Motor neuron (in vitro differentiated cells): ENCODE data around the gene TIE1. TPM values are rescaled to one million over a fixed set of nuclear protein-coding genes. Genes with fewer than 3 reads are reported as not detected.

Experiments used
- ATAC-seq, 8 experiments: fragments of 200-7000 bp; cut with Tn5 transposase; replicated peaks in 6 of 8; 2 replicates each; pipeline ENCODE4 v1.8.0; 2021; ENCODE audit warnings: mild to moderate bottlenecking in 8 of 8, moderate library complexity in 8 of 8
- H3K27ac ChIP-seq, 2 donors: fragments of 250-450 bp; sonication (Bioruptor Pico); 2 replicates each; pipeline ENCODE4 v1.9.0; 2021; ENCODE audit warnings: antibody characterized with exemption in 2 of 2, mild to moderate bottlenecking in 2 of 2, moderate library complexity in 1 of 2
- H3K4me1 ChIP-seq, 2 donors: fragments of 250-450 bp; sonication (Bioruptor Pico); replicated peaks in 1 of 2; 2 replicates each; pipeline ENCODE4 v1.6.1; 2021; ENCODE audit warnings: antibody characterized with exemption in 2 of 2, mild to moderate bottlenecking in 2 of 2, moderate library complexity in 1 of 2
- H3K4me3 ChIP-seq, 5 donors: fragments of 250-450 bp; sonication (Bioruptor Pico); 2 replicates each; pipeline ENCODE4 v1.9.0; 2021; ENCODE audit warnings: antibody characterized with exemption in 5 of 5, mild to moderate bottlenecking in 5 of 5, moderate library complexity in 4 of 5
- WGBS, 10 experiments: fragments of 450-650 bp; shearing (Covaris generic); methylation state at CpG; one replicate each; pipeline ENCODE4 v1.0.0; 2022; 5-methylcytosine and 5-hydroxymethylcytosine counted together
- in situ Hi-C, 9 experiments: fragments of 400-800 bp; cut with MboI; loops; one replicate each; pipeline ENCODE4 v1.15.0; 2021; ENCODE audit warnings: low sequenced_read_pairs in 9 of 9, low pct_unique_long_range_greater_than_20kb in 2 of 9; ENCODE audit not compliant: unreplicated experiment in 9 of 9
- total RNA-seq, 8 experiments: library from RNA; unstranded; fragments of 300-600 nt; gene quantifications; 2 replicates each; pipeline versions ENCODE4 v1.2.3 to v1.2.4, GENCODE V29; 2022

Gene TIE1
- total RNA-seq, 8 experiments from 2014 or later = 0.31 to 14.2 (median 0.88) TPM

DNA sequence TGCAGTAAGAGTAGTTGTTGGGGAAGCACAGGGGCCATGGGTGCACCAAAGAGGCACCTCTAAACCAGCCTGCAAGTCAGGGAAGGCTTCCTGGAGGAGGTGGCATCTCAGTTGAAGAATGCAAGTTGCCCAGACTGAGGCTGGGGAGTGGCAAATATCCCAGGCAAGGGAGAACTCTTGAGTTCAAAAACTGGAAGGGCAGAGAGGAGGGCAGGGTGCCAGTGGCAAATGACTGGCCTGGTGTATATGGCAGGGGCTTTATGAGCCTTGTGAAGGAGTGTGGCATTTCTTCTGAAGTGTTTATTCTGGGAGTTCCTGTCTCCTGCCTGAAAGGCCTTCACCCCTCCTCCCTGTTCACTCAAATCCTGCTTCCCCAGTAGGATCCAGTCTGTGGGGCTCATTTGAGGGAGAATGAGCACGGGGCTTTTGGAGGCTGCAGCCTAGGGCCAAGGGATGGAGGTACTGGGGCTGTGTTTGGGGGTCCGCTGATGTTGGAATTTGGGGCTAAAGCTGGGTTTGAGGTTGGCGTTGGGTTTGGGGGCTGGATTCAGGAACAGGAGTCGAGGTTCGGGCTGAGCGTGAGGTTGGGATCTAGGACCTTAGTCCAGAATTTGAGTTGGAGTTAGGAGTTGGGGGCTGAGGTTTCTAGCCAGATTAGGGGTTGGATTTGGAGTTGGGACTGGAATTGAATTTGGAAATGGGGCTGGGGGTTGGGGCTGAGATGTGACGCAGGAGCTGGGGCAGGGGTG, 31.0 kb upstream of the TIE1 start, which contains the start of gene TMEM125:
Gene TMEM125 (plus strand): TSS at position 357 of the 749 bp plus-strand sequence. CDS start 2,740 bp downstream, outside the sequence.
- Histone ChIP-seq H3K4me3 (no peak within 1 kb of the TSS), H3K4me1 (peaks cover 0 to 13% of the 10 kb centered on the region in 2 donors), H3K27ac (peak within 1 kb of the TSS in 1 of 2 donors; percentile 2)
- WGBS, 10 experiments = 33 to 87% (median 62%) methylated on average over 1 to 4 of the region's 7 CpGs; no CpG with 5 or more reads in 3 of the 10 experiments
- in situ Hi-C loops = no loop called here
- ATAC-seq = no peak

- WGBS, 10 experiments = 0 to 53% (median 40%) methylated on average over 1 to 11 of the region's 29 CpGs; no CpG with 5 or more reads in 3 of the 10 experiments
- in situ Hi-C loops = no loop called here
- peak; percentile 17 to 71 (median 58) for ATAC-seq
- Histone ChIP-seq H3K27ac (peak overlapping the region in 1 of 2 donors; percentile 2), H3K4me1 (peaks cover 0 to 13% of the 10 kb centered on the region in 2 donors), H3K4me3 (no peak overlapping the region)
Measured at GRCh38 chr1:43270421-43271095, 30.2 kb upstream of the TIE1 start.

GRCh38 chr1:43271186-43272118, 29.3 kb upstream of the TIE1 start:
- ATAC-seq = peak in 5 of 8 experiments; percentile 22 to 75 (median 68)
- peaks cover 0 to 13% of the 10 kb centered on the region in 2 donors for H3K4me1 ChIP-seq
- no peak overlapping the region for H3K4me3 ChIP-seq
- 56 to 85% (median 69%) methylated on average over 2 to 10 of the region's 12 CpGs; no CpG with 5 or more reads in 3 of the 10 experiments for WGBS, 10 experiments
- in situ Hi-C loops = no loop called here
- H3K27ac ChIP-seq = peak overlapping the region in 1 of 2 donors; percentile 2

GRCh38 chr1:43272161-43272560, 28.6 kb upstream of the TIE1 start:
- Histone ChIP-seq H3K27ac (no peak overlapping the region), H3K4me1 (peaks cover 0 to 13% of the 10 kb centered on the region in 2 donors), H3K4me3 (no peak overlapping the region)
- 69 to 80% (median 80%) methylated on average over 1 to 4 of the region's 9 CpGs; no CpG with 5 or more reads in 6 of the 10 experiments for WGBS, 10 experiments
- in situ Hi-C loops = no loop called here
- ATAC-seq = no peak

- no peak for ATAC-seq
- in situ Hi-C loops = no loop called here
- no peak overlapping the region for H3K4me3 ChIP-seq
- H3K4me1 ChIP-seq = peaks cover 0 to 13% of the 10 kb centered on the region in 2 donors
- WGBS, 10 experiments = 92 to 100% (median 94%) methylated on average over 1 to 35 of the region's 46 CpGs; no CpG with 5 or more reads in 3 of the 10 experiments
- no peak overlapping the region for H3K27ac ChIP-seq
Measured at GRCh38 chr1:43272576-43273571, 27.9 kb upstream of the TIE1 start.

- H3K4me3 ChIP-seq = no peak overlapping the region
- ATAC-seq = no peak
- 71 to 94% (median 90%) methylated on average over 2 to 4 of the region's 7 CpGs; no CpG with 5 or more reads in 7 of the 10 experiments for WGBS, 10 experiments
- no peak overlapping the region for H3K27ac ChIP-seq
- H3K4me1 ChIP-seq = peaks cover 0 to 13% of the 10 kb centered on the region in 2 donors
- in situ Hi-C loops = no loop called here
Measured at GRCh38 chr1:43273708-43274107, 27.1 kb upstream of the TIE1 start.

- peak; percentile 16 to 89 (median 42) for ATAC-seq
- H3K4me3 ChIP-seq = no peak overlapping the region
- WGBS, 10 experiments = 20 to 80% (median 54%) methylated on average over 1 to 9 of the region's 11 CpGs; no CpG with 5 or more reads in 2 of the 10 experiments
- H3K4me1 ChIP-seq = peaks cover 0 to 13% of the 10 kb centered on the region in 2 donors
- in situ Hi-C loops = no loop called here
- no peak overlapping the region for H3K27ac ChIP-seq
Measured at GRCh38 chr1:43274125-43274803, 26.5 kb upstream of the TIE1 start.

GRCh38 chr1:43274804-43275180, 26.0 kb upstream of the TIE1 start:
- Histone ChIP-seq H3K4me3 (no peak overlapping the region), H3K4me1 (peaks cover 0 to 13% of the 10 kb centered on the region in 2 donors), H3K27ac (no peak overlapping the region)
- no peak for ATAC-seq
- in situ Hi-C loops = no loop called here
- 70 to 100% (median 81%) methylated on average over 1 to 5 of the region's 8 CpGs; no CpG with 5 or more reads in 2 of the 10 experiments for WGBS, 10 experiments

DNA sequence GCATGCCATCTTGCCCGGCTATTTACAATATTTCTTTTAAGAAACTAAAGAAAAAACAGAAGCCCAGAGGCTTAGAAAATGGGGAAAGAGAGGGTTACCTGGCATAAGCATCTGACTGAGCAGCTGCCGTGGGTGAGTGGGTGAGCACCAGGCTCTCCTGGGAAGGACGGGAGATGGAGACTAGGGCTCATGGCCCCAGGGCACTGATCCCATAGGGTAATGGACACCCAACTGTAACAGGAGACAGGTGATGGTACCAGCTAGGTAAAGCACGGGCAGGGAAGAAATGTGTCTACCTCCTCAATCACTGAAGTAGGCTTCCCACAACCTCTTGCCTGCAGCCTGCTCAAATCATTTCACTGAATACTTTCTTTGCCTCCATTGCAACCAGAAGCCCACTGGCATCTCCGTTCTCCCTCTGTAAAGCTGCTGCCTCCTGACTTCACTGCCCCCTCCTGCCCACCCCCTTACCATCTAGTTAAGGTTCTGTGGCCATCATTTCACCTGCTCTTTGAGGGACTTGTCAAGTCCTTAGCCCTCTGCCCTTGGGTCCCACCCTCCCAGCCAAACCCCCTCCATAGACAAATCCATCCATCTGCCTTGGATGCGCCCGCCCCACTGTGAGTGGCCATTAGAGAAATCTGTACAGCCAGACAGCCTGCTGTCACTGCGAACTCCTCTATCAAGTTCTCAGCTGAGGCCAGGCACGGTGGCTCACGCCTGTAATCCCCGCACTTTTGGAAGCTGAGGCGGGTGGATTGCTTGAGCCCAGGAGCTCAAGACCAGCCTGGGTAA, 24.8 kb upstream of the TIE1 start:
- Histone ChIP-seq H3K4me1 (peaks cover 0 to 7% of the 10 kb centered on the region in 2 donors), H3K4me3 (no peak overlapping the region), H3K27ac (no peak overlapping the region)
- WGBS, 10 experiments = 45 to 92% (median 79%) methylated on average over 1 to 6 of the region's 12 CpGs; no CpG with 5 or more reads in 1 of the 10 experiments
- ATAC-seq = no peak
- in situ Hi-C loops = no loop called here

GRCh38 chr1:43276673-43277072, 24.1 kb upstream of the TIE1 start:
- 6 to 83% (median 61%) methylated on average over 1 to 6 of the region's 7 CpGs; no CpG with 5 or more reads in 3 of the 10 experiments for WGBS, 10 experiments
- ATAC-seq = no peak
- Histone ChIP-seq H3K27ac (no peak overlapping the region), H3K4me1 (peaks cover 0 to under 1% of the 10 kb centered on the region in 2 donors), H3K4me3 (no peak overlapping the region)
- in situ Hi-C loops = no loop called here
